Measurements from ENCODE around the gene KCNAB3.

GRCh38 chr17:7887482-7888183 lies 42.0 kb downstream of the KCNAB3 start:
- peak in 1 of 2 donors; percentile 76 for TF ChIP-seq POLR2A (IDR thresholded peaks at IDR 0.05)
- TF ChIP-seq, protein P1, sequence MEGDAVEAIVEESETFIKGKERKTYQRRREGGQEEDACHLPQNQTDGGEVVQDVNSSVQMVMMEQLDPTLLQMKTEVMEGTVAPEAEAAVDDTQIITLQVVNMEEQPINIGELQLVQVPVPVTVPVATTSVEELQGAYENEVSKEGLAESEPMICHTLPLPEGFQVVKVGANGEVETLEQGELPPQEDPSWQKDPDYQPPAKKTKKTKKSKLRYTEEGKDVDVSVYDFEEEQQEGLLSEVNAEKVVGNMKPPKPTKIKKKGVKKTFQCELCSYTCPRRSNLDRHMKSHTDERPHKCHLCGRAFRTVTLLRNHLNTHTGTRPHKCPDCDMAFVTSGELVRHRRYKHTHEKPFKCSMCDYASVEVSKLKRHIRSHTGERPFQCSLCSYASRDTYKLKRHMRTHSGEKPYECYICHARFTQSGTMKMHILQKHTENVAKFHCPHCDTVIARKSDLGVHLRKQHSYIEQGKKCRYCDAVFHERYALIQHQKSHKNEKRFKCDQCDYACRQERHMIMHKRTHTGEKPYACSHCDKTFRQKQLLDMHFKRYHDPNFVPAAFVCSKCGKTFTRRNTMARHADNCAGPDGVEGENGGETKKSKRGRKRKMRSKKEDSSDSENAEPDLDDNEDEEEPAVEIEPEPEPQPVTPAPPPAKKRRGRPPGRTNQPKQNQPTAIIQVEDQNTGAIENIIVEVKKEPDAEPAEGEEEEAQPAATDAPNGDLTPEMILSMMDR (IDR thresholded peaks at IDR 0.05): no peak
